ENCODE data around the gene MMP28.

- TF ChIP-seq POLR2AphosphoS5 (IDR thresholded peaks at IDR 0.05; ENCODE audit: borderline replicate concordance, low read depth, low read length), result no peak
- no peak for TF ChIP-seq EZH2 (IDR thresholded peaks at IDR 0.05)
These were observed 47.9 kb downstream of the MMP28 start for GRCh38 chr17:35747540-35748017.
